ENCODE results near the gene CFAP47.

The CFAP47 gene

DNA sequence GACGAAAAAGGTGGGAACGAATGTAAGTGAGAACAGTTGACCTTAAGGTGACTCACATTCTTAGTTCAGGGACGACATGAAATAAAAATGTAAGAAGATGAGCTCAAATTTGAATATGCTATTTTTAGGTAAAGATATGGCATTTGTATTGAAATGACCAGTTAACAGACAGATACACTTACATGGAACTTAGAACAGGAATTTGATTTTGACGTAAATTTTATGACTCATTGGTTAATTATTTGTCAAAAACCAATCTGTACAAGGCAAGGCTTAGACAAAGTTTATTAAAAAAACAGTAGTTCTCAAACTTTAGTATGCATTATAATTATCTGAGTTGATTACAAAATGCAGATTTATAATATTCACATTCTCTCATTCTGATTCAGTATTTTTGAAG, 469.4 kb downstream of the CFAP47 start:
- Histone ChIP-seq H3K27me3 (ENCODE audit: insufficient read depth, low read length, poor library complexity, severe bottlenecking) (no peaks in the 10 kb centered on the region), H3K9me2 (replicated peaks; ENCODE audit: low read depth, low read length) (no peaks in the 10 kb centered on the region), H3K4me1 (ENCODE audit: insufficient read depth, low read length, poor library complexity, severe bottlenecking) (no peaks in the 10 kb centered on the region), H3F3A (ENCODE audit: low read depth) (no peaks in the 10 kb centered on the region), H4K20me1 (ENCODE audit: insufficient read depth, low read length, poor library complexity, severe bottlenecking) (no peaks in the 10 kb centered on the region), H3K4me3 (ENCODE audit: low read length, poor library complexity, severe bottlenecking) (no peak overlapping the region), H3K9me3 (ENCODE audit: insufficient read depth, low read depth, low read length) (no peaks in the 10 kb centered on the region), H3K4me2 (ENCODE audit: low read depth, low read length, poor library complexity, severe bottlenecking) (no peak overlapping the region), H3K36me3 (ENCODE audit: insufficient read depth, low read length) (no peaks in the 10 kb centered on the region), H3K9ac (ENCODE audit: low read depth, low read length, poor library complexity, severe bottlenecking) (no peak overlapping the region), H3K79me2 (ENCODE audit: insufficient read depth, low read length) (no peaks in the 10 kb centered on the region), H2AFZ (ENCODE audit: low read length) (no peak overlapping the region)
- TF ChIP-seq EZH2phosphoT487 (IDR thresholded peaks at IDR 0.05; ENCODE audit: borderline replicate concordance) = no peak
- TF ChIP-seq, protein P1, sequence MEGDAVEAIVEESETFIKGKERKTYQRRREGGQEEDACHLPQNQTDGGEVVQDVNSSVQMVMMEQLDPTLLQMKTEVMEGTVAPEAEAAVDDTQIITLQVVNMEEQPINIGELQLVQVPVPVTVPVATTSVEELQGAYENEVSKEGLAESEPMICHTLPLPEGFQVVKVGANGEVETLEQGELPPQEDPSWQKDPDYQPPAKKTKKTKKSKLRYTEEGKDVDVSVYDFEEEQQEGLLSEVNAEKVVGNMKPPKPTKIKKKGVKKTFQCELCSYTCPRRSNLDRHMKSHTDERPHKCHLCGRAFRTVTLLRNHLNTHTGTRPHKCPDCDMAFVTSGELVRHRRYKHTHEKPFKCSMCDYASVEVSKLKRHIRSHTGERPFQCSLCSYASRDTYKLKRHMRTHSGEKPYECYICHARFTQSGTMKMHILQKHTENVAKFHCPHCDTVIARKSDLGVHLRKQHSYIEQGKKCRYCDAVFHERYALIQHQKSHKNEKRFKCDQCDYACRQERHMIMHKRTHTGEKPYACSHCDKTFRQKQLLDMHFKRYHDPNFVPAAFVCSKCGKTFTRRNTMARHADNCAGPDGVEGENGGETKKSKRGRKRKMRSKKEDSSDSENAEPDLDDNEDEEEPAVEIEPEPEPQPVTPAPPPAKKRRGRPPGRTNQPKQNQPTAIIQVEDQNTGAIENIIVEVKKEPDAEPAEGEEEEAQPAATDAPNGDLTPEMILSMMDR (conservative IDR thresholded peaks at IDR 0.05; ENCODE audit: low read length) = no peak

- no peaks in the 10 kb centered on the region for H3K4me1 ChIP-seq (ENCODE audit: insufficient read depth, low read length, poor library complexity, severe bottlenecking)
- H3K27me3 ChIP-seq (ENCODE audit: insufficient read depth, low read length, poor library complexity, severe bottlenecking) = no peaks in the 10 kb centered on the region
- no peaks in the 10 kb centered on the region for H3K36me3 ChIP-seq (ENCODE audit: insufficient read depth, low read length)
- no peaks in the 10 kb centered on the region for H3K79me2 ChIP-seq (ENCODE audit: insufficient read depth, low read length)
- H3K9me2 ChIP-seq (replicated peaks; ENCODE audit: low read depth, low read length) = no peaks in the 10 kb centered on the region
- TF ChIP-seq, protein P1 (conservative IDR thresholded peaks at IDR 0.05; ENCODE audit: low read length) = no peak
- TF ChIP-seq EZH2phosphoT487 (IDR thresholded peaks at IDR 0.05; ENCODE audit: borderline replicate concordance) = no peak
- no peak overlapping the region for H3K4me3 ChIP-seq (ENCODE audit: low read length, poor library complexity, severe bottlenecking)
- no peaks in the 10 kb centered on the region for H3K9me3 ChIP-seq (ENCODE audit: insufficient read depth, low read depth, low read length)
- no peaks in the 10 kb centered on the region for H3F3A ChIP-seq (ENCODE audit: low read depth)
- H2AFZ ChIP-seq (ENCODE audit: low read length) = no peak overlapping the region
- H3K4me2 ChIP-seq (ENCODE audit: low read depth, low read length, poor library complexity, severe bottlenecking) = no peak overlapping the region
- no peak overlapping the region for H3K9ac ChIP-seq (ENCODE audit: low read depth, low read length, poor library complexity, severe bottlenecking)
- no peaks in the 10 kb centered on the region for H4K20me1 ChIP-seq (ENCODE audit: insufficient read depth, low read length, poor library complexity, severe bottlenecking)
Observed at GRCh38 chrX:36401774-36402173, 482.2 kb downstream of the CFAP47 start.

DNA sequence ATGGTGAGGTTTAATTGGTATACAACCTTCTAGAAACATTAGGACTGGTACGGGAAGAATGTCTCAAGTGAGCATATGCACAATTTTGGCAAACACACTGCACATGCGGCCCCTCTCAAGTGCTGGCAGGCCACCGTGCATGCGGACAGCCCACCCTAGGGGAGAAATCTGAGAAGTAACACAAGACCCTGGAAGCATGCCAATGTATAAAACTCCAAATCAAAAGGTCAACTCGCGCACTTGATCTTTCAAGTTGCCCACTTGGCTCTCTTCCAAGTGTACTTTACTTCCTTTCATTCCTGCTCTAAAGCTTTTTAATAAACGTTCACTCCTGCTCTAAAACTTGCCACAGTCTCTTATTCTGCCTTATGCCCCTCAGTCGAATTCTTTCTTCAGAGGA, 488.3 kb downstream of the CFAP47 start:
- no peaks in the 10 kb centered on the region for H3K79me2 ChIP-seq (ENCODE audit: insufficient read depth, low read length)
- no peaks in the 10 kb centered on the region for H3K27me3 ChIP-seq (ENCODE audit: insufficient read depth, low read length, poor library complexity, severe bottlenecking)
- TF ChIP-seq EZH2phosphoT487 (IDR thresholded peaks at IDR 0.05; ENCODE audit: borderline replicate concordance) = no peak
- TF ChIP-seq, protein P1 (conservative IDR thresholded peaks at IDR 0.05; ENCODE audit: low read length) = no peak

More for the DNA sequence above, 488.3 kb downstream of the CFAP47 start:
- Histone ChIP-seq H2AFZ (ENCODE audit: low read length) (no peak overlapping the region), H3K36me3 (ENCODE audit: insufficient read depth, low read length) (no peaks in the 10 kb centered on the region), H3K9me3 (ENCODE audit: insufficient read depth, low read depth, low read length) (no peaks in the 10 kb centered on the region), H3K9me2 (replicated peaks; ENCODE audit: low read depth, low read length) (no peaks in the 10 kb centered on the region), H4K20me1 (ENCODE audit: insufficient read depth, low read length, poor library complexity, severe bottlenecking) (no peaks in the 10 kb centered on the region), H3K4me2 (ENCODE audit: low read depth, low read length, poor library complexity, severe bottlenecking) (no peak overlapping the region), H3F3A (ENCODE audit: low read depth) (no peaks in the 10 kb centered on the region), H3K9ac (ENCODE audit: low read depth, low read length, poor library complexity, severe bottlenecking) (no peak overlapping the region), H3K4me3 (ENCODE audit: low read length, poor library complexity, severe bottlenecking) (no peak overlapping the region), H3K4me1 (ENCODE audit: insufficient read depth, low read length, poor library complexity, severe bottlenecking) (no peaks in the 10 kb centered on the region)

Data from Loucy (cell line).